ENCODE data around the gene BHMT.
"Not testable (repeated sequence)": the region's sequence is repeated elsewhere in the genome, so short reads cannot be mapped to it uniquely, and the experiment has no call there.

BHMT gene

GRCh38 chr5:79112703-79113058 lies 1.1 kb downstream of the BHMT start:
- no peak for DNase-seq

- DNase-seq, result no peak
These were observed 7.9 kb downstream of the BHMT start for GRCh38 chr5:79119486-79119885.

GRCh38 chr5:79120221-79120620 lies 8.6 kb downstream of the BHMT start:
- no peak for DNase-seq

GRCh38 chr5:79122973-79123372 lies 11.4 kb downstream of the BHMT start:
- no peak for DNase-seq

- no peak for DNase-seq
These were observed 13.0 kb downstream of the BHMT start for GRCh38 chr5:79124607-79125006.

GRCh38 chr5:79130781-79131180 lies 19.2 kb downstream of the BHMT start:
- no peak for DNase-seq

DNA sequence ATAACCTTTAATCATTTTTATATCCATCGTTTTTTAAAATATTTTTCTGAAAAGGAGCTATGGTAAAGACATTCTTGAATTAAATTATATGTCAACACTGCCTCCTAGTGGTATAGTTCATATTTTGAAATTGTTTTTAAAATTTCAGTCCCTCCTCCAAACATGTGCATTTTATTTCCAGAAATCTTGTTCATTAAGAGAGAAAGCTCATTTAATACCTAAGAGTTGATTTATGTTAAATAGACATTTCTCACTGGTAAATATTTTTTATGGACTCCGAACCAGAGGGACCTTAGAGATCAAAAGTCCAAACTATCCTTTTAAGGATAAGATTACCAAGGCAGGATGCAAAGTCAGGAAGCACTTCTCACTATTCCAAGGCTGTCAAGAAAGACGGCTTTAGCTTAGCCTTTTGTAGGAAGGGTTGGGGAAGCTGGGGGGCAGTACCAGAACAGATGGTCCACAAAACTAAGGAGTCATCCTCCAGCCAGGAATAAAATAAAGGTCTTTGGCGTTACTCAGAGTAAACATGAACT lies 21.6 kb downstream of the BHMT start:
- no peak for DNase-seq

DNA sequence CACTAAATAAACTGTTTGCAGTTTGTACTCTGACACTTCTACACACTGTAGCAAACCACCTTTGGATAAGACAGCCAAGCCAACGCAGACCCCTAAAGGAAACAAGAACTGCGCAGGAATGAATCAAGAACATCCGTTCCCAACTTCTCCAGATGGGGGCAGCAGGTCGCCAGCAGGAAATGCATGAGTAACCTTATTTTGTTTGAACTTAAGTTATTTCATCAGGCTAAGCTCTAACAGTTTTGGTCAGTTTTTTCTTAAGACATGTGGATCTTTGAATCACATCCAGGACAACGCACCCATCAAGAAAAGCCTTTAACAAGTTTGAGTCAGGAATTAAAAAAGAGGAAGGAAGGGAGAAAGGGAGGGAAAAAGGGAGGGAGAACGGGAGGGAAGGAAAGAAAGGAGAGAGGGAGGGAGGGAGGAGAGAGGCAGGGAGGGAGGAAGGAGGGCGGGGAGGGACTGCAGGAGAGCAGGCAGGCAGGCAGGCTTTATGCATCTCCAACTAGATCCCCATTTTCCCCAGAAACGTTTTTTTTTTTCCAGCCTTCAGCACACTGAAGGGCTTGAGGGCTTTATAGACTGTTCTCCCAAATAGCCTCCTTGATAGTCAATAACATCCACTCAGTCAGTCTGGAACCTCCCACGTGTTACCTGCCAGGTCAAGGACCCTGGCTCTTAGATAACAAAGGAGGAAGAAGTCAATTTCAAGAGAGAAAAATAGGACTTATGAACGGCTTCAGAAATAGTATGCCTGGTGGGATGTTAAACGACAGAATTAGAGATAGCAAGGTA lies 22.2 kb downstream of the BHMT start:
- DNase-seq, result no peak

DNA sequence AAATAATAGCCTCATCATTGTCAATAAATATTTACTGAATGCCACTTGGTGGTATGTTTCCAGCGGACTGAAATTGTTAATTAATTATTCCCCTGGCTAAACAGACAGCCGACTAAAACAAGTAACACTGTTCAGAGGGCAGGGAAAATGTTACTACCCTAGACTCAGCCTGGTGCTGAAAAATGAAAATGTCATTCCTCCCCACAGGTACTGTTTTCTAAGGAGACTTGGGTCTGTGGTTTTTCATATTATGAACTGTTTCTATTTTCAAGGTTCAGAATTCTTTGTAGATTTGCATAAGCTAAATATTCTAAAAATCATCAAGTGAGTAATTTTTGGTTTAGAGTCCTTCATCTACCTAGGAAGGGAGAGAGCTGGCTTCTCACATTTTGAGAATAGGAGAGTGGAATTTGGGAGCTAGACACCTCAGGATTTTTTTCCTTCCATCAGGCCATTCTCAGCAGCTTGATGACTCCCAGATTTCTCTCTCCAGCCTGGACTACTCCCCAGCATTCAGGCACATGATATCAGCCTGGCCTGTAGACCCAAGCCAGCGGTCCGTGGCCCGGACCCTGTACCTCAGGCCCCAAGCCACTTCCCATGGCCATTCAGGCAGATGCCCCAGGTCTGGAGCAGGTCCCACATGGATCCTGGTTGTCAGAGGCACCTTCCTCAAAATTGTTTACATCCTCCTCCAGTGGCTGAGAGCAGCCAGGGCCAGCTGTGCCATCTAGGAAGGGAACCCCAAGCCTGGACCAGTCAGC lies 24.4 kb downstream of the BHMT start:
- no peak for DNase-seq

DNA sequence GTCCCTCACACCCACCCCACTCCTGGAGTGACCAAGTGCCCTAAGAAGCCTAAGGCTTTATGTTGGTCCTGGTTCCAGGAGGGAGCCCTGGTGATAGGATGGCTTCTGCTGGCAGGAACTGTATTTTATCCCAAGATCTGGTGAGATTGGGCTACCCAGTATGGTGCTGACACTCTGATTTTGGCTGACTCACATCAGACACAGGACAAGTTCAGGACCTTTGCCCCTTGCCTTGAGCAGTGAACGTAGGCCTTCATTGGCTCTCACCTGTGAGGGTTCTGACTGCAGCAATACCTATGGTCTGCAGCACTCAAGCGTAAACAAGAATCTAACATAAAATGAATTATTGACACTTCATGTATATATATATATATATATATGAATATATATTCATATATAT lies 25.0 kb downstream of the BHMT start:
- no peak for DNase-seq

DNA sequence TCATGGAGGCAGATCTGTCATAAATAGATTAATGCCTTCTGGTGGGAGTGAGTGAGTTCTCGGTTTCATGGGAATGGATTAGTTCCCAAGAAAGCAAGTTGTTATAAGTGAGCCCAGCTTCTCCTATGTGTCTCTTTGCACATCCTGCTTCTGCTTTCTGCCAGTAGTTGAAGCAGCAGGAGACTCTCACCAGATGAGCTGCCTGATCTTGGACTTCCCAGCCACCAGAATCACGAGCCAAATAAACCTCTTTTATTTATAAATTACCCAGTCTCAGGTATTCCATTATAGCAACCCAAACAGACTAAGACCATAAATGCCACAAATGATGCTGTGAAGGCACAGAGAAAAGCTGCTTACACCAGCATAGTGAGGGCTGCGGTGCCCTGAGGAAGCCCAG lies 28.9 kb downstream of the BHMT start:
- DNase-seq, result no peak

GRCh38 chr5:79143684-79144379 lies 32.2 kb downstream of the BHMT start:
- DNase-seq, result no peak

DNA sequence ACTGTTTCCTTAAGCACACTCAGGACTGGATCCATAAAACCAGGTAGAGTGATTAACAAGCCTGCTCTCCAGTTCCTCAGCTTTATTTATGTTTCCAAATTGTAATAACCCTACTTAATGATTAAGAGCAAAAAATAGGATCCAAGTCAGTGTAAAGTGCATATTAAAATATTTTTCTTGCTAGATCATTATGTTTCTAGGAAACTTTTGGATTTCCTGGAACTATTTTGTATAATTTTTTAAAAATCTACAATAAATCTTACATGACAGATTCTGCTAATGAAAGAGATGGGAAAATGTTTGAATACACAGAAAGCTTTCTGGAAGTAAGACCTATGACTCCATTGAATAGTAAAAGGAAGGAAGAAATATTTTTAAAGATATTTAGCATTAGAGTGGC lies 35.5 kb downstream of the BHMT start:
- no peak for DNase-seq

DNA sequence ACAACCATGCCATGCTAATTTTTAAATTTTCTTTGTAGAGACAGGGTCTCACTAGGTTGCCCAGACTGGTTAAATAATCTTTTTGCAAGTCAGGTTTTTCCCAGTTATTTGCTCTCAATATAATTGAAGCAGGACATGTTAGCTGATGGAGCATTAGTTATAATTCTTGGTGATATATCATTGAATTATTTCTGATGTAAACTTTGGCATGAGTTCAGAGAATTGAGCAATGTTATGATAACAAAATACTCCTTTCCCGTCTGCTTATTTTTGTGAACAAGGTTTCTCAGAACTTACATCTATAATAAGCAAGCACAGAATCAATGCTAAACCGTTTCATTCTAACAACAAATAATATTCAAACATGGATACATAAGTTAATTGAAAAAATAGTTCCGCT lies 37.8 kb downstream of the BHMT start:
- DNase-seq, result no peak

DNA sequence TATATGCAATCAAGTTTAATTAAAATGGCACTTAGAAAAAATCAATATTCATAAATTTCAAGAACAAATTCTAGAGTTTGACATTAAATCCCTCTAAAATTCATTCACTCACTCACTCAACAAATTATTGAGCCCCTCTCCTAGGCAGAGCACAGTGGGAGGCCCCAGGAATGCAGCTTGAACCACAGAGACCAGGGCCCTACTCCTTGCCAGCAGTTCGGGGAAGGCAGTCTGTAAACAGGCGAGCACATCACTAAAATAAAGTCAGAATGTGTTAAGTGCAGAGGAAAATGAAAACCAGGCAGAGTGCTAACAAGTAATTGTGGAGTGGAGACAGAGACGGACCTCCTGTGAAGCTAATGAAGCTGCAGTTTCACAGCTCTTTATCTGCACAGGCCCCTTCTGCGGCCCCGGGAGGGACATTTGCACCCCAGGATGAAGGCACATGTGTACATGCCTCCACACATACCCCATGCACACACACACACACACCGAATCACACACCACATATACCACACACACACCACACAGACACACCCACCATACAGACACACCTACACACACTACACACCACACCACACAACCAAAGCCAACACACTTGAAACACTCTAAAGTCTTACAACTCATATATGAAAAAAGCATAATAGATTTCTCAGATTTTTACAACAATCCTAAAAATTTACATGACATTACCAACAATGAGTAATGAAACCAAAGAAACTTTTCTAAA lies 40.5 kb downstream of the BHMT start:
- DNase-seq, result no peak

- DNase-seq, result no peak
These were observed 45.7 kb downstream of the BHMT start for GRCh38 chr5:79157305-79157704.

DNA sequence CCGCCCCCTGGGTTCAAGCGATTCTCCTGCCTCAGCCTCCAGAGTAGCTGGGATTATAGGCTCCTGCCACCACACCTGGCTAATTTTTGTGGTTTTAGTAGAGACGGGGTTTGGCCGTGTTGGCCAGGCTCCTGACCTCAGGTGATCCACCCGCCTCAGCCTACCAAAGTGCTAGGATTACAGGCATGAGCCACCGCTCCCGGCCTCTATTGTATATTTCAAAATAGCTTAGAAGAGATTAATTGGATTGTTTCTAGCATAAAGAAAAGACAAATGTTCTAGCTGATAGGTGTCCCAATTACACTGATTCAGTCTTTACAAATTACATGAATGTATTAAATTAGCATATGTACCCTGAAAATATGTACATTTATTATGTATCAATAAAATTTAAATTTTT lies 50.0 kb downstream of the BHMT start:
- not testable (repeated sequence) for DNase-seq

- DNase-seq, result no peak
These were observed 56.4 kb downstream of the BHMT start for GRCh38 chr5:79168031-79168430.

DNA sequence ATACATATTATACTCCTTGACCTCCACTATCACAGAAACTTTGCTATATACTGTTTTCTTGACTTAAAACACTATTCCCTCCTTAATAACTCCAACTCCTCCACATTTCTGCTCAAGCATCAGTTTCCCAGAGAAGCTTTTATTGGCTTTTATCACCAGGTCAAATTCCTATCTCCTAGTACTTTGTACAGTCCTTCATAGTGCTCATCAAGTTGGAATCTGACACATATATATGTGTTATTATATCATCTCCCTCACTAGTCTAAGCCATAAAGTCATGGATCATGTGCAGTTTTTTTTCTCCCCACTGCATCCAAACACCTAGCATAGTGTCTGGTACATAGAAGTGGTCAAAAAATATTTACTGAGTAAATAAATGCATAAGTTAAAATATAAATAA lies 59.1 kb downstream of the BHMT start:
- no peak for DNase-seq

- DNase-seq, result no peak
These were observed 60.1 kb downstream of the BHMT start for GRCh38 chr5:79171635-79172245.

- no peak for DNase-seq
These were observed 60.7 kb downstream of the BHMT start for GRCh38 chr5:79172269-79172668.

GRCh38 chr5:79173626-79174025 lies 62.0 kb downstream of the BHMT start:
- no peak for DNase-seq

DNA sequence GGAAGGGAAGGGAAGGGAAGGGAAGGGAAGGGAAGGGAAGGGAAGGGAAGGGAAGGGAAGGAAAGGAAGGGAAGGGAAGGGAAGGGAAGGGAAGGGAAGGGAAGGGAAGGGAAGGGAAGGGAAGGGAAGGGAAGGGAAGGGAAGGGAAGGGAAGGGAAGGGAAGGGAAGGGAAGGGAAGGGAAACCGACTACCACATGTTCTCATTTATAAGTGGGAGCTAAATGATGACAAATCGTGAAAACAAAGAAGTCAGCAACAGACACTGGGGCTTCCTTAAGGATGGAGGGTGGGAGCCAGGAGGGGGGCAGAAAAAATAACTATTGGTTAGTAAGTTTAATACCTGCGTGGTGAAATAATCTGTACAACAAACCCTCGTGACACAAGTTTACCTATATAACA lies 68.8 kb downstream of the BHMT start:
- not testable (repeated sequence) for DNase-seq
